GM20000 (cell line): Measurements from ENCODE around the gene ZNF175.

ENCODE experiments used
- DNase-seq: peaks from one replicate; pipeline ENCODE4 v3.0.0; 2012; ENCODE audit warnings: low spot score
- TF ChIP-seq, protein P1 (sequence below): IDR thresholded peaks from 2 replicates; pipeline ENCODE4 v1.5.1; 2012; ENCODE audit warnings: mild to moderate bottlenecking, control low read depth; ENCODE audit errors: extremely low read depth, missing control alignments

ZNF175 gene

DNA sequence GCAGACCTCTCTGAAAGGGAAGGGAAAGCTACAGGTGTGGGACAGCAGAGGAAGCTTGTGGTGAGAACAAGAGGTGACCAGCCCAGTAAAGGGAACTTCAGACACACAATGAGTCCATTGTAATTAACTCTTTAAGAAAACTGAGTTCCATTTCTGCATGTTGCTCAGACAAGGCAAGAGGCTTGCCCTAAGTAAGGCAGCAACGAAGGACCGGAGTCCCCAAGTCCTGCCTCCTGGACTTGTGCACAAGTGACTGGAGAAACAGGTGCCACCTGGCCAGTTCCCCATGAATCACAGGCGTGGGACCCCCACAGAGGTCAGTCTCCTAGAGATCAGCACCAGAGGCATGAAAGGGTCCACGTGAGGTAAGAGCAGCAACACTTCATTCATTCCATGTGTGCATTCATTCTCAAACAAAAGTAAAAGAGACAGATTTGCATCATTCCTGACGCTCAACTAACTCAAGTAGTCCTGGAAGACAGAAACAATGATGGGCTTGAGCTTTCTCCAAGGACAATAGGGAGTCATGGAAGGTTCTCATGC, 24.9 kb upstream of the ZNF175 start:
- TF ChIP-seq, protein P1, sequence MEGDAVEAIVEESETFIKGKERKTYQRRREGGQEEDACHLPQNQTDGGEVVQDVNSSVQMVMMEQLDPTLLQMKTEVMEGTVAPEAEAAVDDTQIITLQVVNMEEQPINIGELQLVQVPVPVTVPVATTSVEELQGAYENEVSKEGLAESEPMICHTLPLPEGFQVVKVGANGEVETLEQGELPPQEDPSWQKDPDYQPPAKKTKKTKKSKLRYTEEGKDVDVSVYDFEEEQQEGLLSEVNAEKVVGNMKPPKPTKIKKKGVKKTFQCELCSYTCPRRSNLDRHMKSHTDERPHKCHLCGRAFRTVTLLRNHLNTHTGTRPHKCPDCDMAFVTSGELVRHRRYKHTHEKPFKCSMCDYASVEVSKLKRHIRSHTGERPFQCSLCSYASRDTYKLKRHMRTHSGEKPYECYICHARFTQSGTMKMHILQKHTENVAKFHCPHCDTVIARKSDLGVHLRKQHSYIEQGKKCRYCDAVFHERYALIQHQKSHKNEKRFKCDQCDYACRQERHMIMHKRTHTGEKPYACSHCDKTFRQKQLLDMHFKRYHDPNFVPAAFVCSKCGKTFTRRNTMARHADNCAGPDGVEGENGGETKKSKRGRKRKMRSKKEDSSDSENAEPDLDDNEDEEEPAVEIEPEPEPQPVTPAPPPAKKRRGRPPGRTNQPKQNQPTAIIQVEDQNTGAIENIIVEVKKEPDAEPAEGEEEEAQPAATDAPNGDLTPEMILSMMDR = no peak
- no peak for DNase-seq

DNA sequence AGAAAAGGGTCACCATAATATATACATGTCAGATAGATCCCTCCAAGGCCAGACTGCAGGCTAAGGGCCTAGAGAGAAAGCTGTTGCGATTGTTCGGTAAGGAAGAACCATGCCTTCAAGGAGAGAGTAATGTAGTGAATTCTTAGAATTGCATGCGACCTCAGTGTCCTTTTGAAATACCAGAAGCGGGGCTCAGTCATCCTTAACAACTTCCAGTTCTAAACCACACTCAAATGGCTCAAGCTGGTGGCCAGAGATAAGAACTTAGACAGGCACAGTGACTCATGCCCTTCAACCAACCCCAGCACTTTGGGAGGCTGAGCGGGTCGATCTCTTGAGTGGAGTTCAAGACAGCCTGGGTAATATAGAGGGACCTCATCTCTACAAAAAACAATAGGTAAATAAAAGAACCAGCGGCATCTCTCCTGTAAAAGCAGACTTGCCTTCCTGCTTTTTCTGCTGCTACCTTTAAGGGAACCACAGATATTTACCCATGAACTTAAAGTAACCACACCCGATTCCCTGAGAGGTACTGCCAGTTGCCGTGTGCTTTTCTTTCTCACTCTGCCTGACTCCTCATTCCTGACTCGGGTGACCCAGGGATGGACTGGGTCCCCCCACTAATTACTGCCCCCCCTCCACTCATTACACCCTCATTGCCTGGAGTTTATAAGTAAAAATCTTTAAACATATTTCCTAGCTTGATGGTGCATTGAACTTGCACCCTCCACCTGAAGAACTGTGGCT, 24.3 kb upstream of the ZNF175 start:
- TF ChIP-seq, protein P1 = no peak
- no peak for DNase-seq

DNA sequence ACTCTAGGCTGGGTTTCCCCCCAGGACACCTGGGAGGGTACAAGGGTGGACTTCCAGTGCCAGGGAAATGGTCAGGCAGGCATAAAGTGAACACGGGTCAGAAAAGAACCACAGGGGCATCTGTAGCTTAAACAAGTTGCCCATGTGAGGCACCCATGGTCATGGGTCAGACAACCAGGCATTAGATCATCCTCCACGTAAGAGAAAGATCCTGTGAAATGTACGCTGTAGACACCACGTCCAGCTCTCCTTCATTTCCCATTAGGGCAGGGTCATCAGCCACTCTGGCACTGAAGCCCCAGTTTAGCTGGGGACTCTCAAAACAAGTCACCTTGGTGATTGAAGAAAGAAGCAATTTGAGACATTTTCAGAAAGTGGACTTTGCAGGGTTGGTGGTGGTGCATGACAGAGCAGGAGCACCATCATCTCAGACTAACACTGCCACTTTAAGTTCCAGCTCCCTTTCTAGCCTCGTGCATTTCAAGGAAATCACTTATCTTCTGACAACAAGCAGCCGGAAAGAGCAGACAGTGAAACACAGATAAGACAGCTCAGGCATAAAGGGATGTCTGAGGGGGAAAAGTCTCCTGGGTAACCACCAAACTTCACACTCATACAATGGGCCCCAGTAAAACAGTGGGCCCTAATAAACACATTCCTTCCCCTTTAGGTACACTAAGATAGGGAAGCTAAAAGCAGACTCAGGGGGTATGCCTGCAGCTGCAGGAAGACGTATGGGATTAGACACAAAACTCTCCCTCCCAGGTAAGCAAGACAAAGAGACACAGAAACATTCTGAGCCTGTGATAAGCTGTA, 23.5 kb upstream of the ZNF175 start:
- TF ChIP-seq, protein P1 = no peak
- no peak for DNase-seq

DNA sequence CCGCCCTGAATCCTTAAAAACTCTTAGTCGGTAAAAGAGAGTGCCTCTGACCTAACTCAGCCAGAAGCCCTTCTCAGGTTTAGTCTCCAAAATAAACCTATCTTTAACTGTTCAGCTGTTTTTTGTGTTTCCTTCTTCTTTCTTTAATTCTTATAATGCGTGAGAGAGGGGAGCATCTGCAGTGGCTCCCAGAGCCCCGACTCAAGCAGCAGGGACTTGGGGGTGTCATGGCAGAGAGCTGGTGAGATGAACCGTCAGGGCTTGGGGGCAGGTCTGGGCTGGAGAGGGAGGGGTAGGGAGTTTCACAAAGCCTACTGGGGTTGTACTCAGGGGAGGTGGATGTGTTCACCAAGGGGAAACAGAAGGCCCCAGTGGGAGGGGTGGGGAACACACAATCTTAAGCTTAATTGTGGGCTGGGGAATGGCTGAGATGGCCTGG, 22.9 kb upstream of the ZNF175 start:
- TF ChIP-seq, protein P1 = no peak
- no peak for DNase-seq

DNA sequence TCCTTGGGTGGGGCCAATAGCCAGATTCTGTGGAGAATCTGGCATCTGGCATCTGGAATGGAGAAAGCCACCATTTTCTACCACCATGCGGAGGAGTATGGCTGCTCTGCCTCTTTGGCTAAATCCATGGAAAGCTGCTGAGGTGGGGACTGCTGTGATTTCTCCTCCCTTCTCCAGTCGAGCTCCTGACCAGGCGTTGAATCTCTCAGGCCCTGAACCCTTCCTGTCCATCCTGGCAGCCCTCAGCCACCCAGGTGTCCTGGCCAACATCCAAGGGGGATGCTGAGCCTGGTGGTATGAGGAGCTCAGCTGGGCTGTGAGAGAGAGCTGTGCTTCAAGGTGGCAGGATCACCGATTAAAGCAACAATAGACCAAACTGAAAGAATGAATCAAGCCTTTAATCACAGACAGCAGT, 22.2 kb upstream of the ZNF175 start:
- TF ChIP-seq, protein P1 = no peak
- DNase-seq = no peak

DNA sequence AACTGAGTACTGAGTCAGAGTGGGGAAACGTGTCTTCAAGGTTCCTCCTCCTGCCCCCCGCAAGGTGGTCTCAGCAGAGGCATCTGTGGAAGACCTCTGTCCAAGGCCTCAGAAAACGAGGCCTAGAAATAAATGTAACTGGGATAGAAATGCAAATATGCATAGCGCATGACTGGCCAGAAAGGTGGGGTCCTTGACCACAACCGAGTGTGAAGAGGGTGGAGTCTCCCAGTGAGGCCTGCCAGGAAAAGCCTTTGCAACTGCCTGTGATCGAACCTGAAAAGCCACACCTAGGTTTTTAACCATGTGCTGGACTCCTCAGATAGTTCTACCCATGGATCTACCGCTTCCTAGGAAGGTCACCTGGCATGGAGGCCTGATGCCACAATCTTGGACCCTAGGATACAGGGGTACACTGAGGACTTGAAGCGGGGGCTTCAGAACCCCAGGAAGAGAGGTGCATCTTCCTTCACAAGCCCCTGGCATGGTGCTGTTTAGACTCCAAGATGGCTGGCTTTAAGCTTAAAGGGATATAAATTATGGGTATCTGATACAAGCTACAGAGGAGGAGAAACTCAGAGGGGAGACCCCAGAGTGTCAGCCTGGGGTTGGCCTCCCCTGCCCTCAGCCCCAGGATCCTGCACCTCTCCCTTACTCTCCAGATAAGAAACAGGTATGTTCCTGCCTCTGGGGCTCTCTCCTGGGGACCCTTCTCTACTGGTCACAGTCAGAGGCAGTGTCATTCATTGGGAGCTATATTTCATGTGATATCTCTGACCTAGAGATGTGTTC, 21.4 kb upstream of the ZNF175 start:
- TF ChIP-seq, protein P1 = no peak
- DNase-seq = no peak
